DND-41 (cell line): ENCODE data around the gene BAX.

Experiments used
- EZH2 ChIP-seq: IDR thresholded peaks from 3 replicates; pipeline ENCODE4 v1.6.1; 2012; ENCODE audit warnings: borderline replicate concordance, low read depth, mild to moderate bottlenecking, moderate library complexity, low read length, inconsistent platforms; ENCODE audit not compliant: severe bottlenecking
- TF ChIP-seq, protein P1 (sequence below): IDR thresholded peaks from 2 replicates; pipeline ENCODE4 v1.5.1; 2012; ENCODE audit warnings: borderline replicate concordance, low read length, moderate library complexity, mild to moderate bottlenecking; ENCODE audit not compliant: poor library complexity, severe bottlenecking; ENCODE audit errors: extremely low read depth

DNA sequence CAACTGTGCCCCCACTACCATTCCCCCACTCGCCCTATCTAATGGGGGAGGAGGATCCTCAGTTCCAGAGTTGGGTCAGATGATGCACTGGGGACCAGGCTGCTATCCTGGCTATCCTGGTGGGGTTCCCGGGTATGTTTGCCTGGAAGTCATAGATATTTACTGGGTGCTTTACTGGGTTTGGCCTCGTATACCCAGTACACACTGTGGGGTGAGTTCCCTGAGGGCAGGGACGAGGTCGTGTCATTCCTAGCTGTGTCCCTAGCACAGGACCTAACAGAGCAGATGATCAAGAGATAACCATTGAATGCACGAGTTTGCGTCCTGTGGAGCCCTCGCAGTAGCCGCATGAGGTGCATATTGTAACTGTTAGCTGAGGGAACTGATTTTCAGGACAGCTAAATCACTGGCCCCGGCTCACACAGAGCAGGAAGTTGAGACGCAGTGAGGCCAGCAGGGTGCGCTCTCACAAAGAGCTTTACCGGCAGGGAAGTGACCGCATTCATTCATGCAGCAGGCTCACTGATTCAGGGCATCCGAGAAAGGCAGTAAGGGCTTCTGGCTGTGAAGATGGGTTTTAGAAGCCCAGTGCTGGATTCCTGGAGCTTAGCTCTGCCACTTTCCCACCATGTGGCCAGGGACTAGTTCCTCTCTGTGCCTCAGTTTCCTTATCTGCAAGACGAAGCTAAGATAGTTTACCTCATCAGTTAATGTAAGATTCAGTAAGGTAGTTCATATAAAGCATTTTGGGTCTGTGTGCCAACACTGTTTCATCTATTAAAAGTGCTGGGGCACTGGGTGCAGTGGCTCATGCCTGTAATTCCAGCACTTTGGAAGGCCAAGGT is 45.0 kb downstream of the BAX start:
- TF ChIP-seq, protein P1, sequence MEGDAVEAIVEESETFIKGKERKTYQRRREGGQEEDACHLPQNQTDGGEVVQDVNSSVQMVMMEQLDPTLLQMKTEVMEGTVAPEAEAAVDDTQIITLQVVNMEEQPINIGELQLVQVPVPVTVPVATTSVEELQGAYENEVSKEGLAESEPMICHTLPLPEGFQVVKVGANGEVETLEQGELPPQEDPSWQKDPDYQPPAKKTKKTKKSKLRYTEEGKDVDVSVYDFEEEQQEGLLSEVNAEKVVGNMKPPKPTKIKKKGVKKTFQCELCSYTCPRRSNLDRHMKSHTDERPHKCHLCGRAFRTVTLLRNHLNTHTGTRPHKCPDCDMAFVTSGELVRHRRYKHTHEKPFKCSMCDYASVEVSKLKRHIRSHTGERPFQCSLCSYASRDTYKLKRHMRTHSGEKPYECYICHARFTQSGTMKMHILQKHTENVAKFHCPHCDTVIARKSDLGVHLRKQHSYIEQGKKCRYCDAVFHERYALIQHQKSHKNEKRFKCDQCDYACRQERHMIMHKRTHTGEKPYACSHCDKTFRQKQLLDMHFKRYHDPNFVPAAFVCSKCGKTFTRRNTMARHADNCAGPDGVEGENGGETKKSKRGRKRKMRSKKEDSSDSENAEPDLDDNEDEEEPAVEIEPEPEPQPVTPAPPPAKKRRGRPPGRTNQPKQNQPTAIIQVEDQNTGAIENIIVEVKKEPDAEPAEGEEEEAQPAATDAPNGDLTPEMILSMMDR: peak; percentile 77
- no peak for TF ChIP-seq EZH2
